GM12891 (cell line): ENCODE measurements around the gene ADRB1.

Experiments
- POLR2A ChIP-seq: IDR thresholded peaks from 2 replicates; pipeline ENCODE4 v1.6.1; 2011; ENCODE audit warnings: low read depth, low read length, control low read depth
- POLR2AphosphoS5 ChIP-seq: IDR thresholded peaks from 2 replicates; pipeline ENCODE4 v1.6.1; 2011; ENCODE audit warnings: low read depth, low read length, control low read depth

GRCh38 chr10:114019226-114019625 is 24.4 kb upstream of the ADRB1 start:
- TF ChIP-seq POLR2AphosphoS5 (no peak), POLR2A (no peak)
